GM19023 (cell line): ENCODE results near the gene ACTR8.

ENCODE experiments used
- ATAC-seq: cut with Tn5 transposase; IDR thresholded peaks from one replicate; pipeline ENCODE4 v1.9.1; 2021; ENCODE audit warnings: mild to moderate bottlenecking, moderate library complexity; ENCODE audit not compliant: unreplicated experiment

ACTR8 gene

GRCh38 chr3:53865732-53866499, 16.0 kb downstream of the ACTR8 start:
- no peak for ATAC-seq

- ATAC-seq, result no peak
Observed at GRCh38 chr3:53863145-53863544, 18.8 kb downstream of the ACTR8 start.

- no peak for ATAC-seq
Observed at GRCh38 chr3:53862241-53862640, 19.7 kb downstream of the ACTR8 start.

GRCh38 chr3:53860196-53860595, 21.8 kb downstream of the ACTR8 start:
- no peak for ATAC-seq

GRCh38 chr3:53859178-53859577, 22.8 kb downstream of the ACTR8 start:
- no peak for ATAC-seq

GRCh38 chr3:53858096-53858741, 23.7 kb downstream of the ACTR8 start:
- ATAC-seq, result no peak

- ATAC-seq, result no peak
Observed at GRCh38 chr3:53856964-53857363, 25.0 kb downstream of the ACTR8 start.

GRCh38 chr3:53850895-53851294, 31.1 kb downstream of the ACTR8 start:
- no peak for ATAC-seq

- no peak for ATAC-seq
Observed at GRCh38 chr3:53849916-53850315, 32.0 kb downstream of the ACTR8 start.

- ATAC-seq, result no peak
Observed at GRCh38 chr3:53846851-53847155, 35.1 kb downstream of the ACTR8 start.

- ATAC-seq, result peak; percentile 46
Observed at GRCh38 chr3:53846134-53846850, 35.7 kb downstream of the ACTR8 start, which contains the start of the genes CHDH and IL17RB. Gene CHDH, minus strand, starts transcription at chr3:53846419. Its CDS starts 22,411 bp downstream, at chr3:53824008. Gene IL17RB, plus strand, starts transcription at chr3:53846568. Its CDS starts 21 bp downstream, at chr3:53846589.

GRCh38 chr3:53845881-53846133, 36.1 kb downstream of the ACTR8 start:
- ATAC-seq, result no peak

- peak; percentile 9 for ATAC-seq
Observed at GRCh38 chr3:53845103-53845880, 36.7 kb downstream of the ACTR8 start.

- peak; percentile 0 for ATAC-seq
Observed at GRCh38 chr3:53844262-53845102, 37.5 kb downstream of the ACTR8 start.

- peak; percentile 43 for ATAC-seq
Observed at GRCh38 chr3:53843195-53844177, 38.5 kb downstream of the ACTR8 start.

- ATAC-seq, result no peak
Observed at GRCh38 chr3:53842436-53843194, 39.3 kb downstream of the ACTR8 start.

GRCh38 chr3:53841296-53841695, 40.7 kb downstream of the ACTR8 start:
- ATAC-seq, result no peak

- ATAC-seq, result no peak
Observed at GRCh38 chr3:53837331-53837730, 44.6 kb downstream of the ACTR8 start.
